K562 (cell line): ENCODE measurements around the gene CEP70. TPM values are rescaled to one million over a fixed set of nuclear protein-coding genes. Genes with fewer than 3 reads are reported as not detected.

Source experiments
- ATF2 ChIP-seq: sonication (generic); formaldehyde crosslinking; IDR thresholded peaks from 2 replicates; pipeline ENCODE4 v1.8.1; 2022; ENCODE audit warnings: missing genetic modification reagents
- BMI1 ChIP-seq: fragments of 150-350 bp; IDR thresholded peaks from 2 replicates; pipeline ENCODE4 v1.6.1; 2014; ENCODE audit warnings: low read length
- CBX3 ChIP-seq, 2 experiments: IDR thresholded peaks; 1 replicate in 1 of 2; 2 replicates in 1 of 2; pipeline ENCODE4 v1.6.1; 2012; ENCODE audit warnings: inconsistent platforms in 2 of 2, low read length in 2 of 2, borderline replicate concordance in 1 of 2, control low read depth in 1 of 2
- CREBBP ChIP-seq: IDR thresholded peaks from one replicate; pipeline ENCODE4 v1.6.1; 2012; ENCODE audit warnings: low read depth, mild to moderate bottlenecking, control low read depth, inconsistent platforms, low read length
- DACH1 ChIP-seq: fragments of 450-650 bp; IDR thresholded peaks from 2 replicates; pipeline ENCODE4 v1.6.1; 2018; ENCODE audit not compliant: partially characterized antibody
- DNMT1 ChIP-seq: fragments of 450-650 bp; IDR thresholded peaks from 2 replicates; pipeline ENCODE4 v1.6.1; 2016; ENCODE audit warnings: antibody characterized with exemption, mild to moderate bottlenecking
- ELF2 ChIP-seq: fragments of 250-450 bp; sonication (Bioruptor Pico); IDR thresholded peaks from 2 replicates; pipeline ENCODE4 v1.5.0; 2021; ENCODE audit warnings: mild to moderate bottlenecking
- ELF4 ChIP-seq: fragments of 450-650 bp; formaldehyde crosslinking; IDR thresholded peaks from 2 replicates; pipeline ENCODE4 v1.4.0; 2022; ENCODE audit warnings: missing genetic modification characterization
- FOS ChIP-seq: IDR thresholded peaks from 3 replicates; pipeline ENCODE4 v1.6.1; 2011; ENCODE audit not compliant: insufficient read length; ENCODE audit errors: extremely low read depth
- NCOA6 ChIP-seq: fragments of 450-650 bp; IDR thresholded peaks from 2 replicates; pipeline ENCODE4 v1.6.1; 2017; ENCODE audit warnings: mild to moderate bottlenecking
- PYGO2 ChIP-seq: fragments of 450-650 bp; IDR thresholded peaks from 2 replicates; pipeline ENCODE4 v1.6.1; 2016; ENCODE audit warnings: mild to moderate bottlenecking, missing genetic modification characterization, moderate library complexity, missing compliant biosample characterization
- RBM15 ChIP-seq: fragments of 200-400 bp; formaldehyde crosslinking; IDR thresholded peaks from 2 replicates; pipeline ENCODE4 v1.6.1; 2018; ENCODE audit warnings: mild to moderate bottlenecking, low read length, moderate library complexity; ENCODE audit not compliant: insufficient read depth
- REST ChIP-seq, 2 experiments: fragments of 450-650 bp; formaldehyde crosslinking in 1 of 2; IDR thresholded peaks; 2 replicates each; pipeline versions ENCODE4 v1.4.0 to v1.6.1; 2014 to 2020; ENCODE audit warnings: mild to moderate bottlenecking in 2 of 2, borderline replicate concordance in 1 of 2, low read depth in 1 of 2
- TEAD1 ChIP-seq, 2 experiments: fragments of 450-650 bp in 1 of 2; sonication (generic) in 1 of 2; formaldehyde crosslinking; IDR thresholded peaks; 2 replicates each; pipeline versions ENCODE4 v1.4.0 to v1.8.0; 2020 to 2022; ENCODE audit warnings: mild to moderate bottlenecking in 2 of 2, missing genetic modification reagents in 1 of 2
- ZBTB9 ChIP-seq: fragments of 450-650 bp; formaldehyde crosslinking; IDR thresholded peaks from 2 replicates; pipeline ENCODE4 v1.4.0; 2020; ENCODE audit warnings: mild to moderate bottlenecking, moderate library complexity
- ZC3H4 ChIP-seq: sonication (generic); formaldehyde crosslinking; IDR thresholded peaks from 2 replicates; pipeline ENCODE4 v1.9.0; 2021; ENCODE audit warnings: missing genetic modification reagents, borderline replicate concordance
- ZNF217 ChIP-seq: sonication (generic); formaldehyde crosslinking; IDR thresholded peaks from 2 replicates; pipeline ENCODE4 v1.8.0; 2022; ENCODE audit warnings: mild to moderate bottlenecking, missing genetic modification reagents
- ZNF263 ChIP-seq: sonication (generic); formaldehyde crosslinking; IDR thresholded peaks from 2 replicates; pipeline ENCODE4 v1.8.0; 2022; ENCODE audit warnings: mild to moderate bottlenecking, missing genetic modification reagents, borderline replicate concordance
- polyA plus RNA-seq, 8 experiments: library from polyadenylated mRNA; depleted of rRNA in 4 of 8; stranded (reverse) in 5 of 8; unstranded in 3 of 8; fragments of >200 nt; fragmentation: Nextera tagmentation in 2 of 8; fragmentation: Illumina TruSeq in 1 of 8; extraction: Ambion mirVana in 2 of 8; extraction: Trizol in 1 of 8; gene quantifications; 2 replicates each; pipeline versions ENCODE4 v1.2.1 to v1.2.3, GENCODE V29; 2011 to 2014; ENCODE audit warnings: inconsistent platforms in 1 of 8, missing spikeins in 1 of 8
- total RNA-seq, 7 experiments: library from RNA; depleted of rRNA in 6 of 7; stranded (reverse); fragments of >200 nt in 6 of 7; fragmentation: Illumina TruSeq in 2 of 7; extraction: Trizol in 2 of 7; gene quantifications; 2 replicates each; pipeline versions ENCODE4 v1.2.1 to v1.2.3, GENCODE V29; 2011 to 2021; ENCODE audit warnings: low replicate concordance in 1 of 7

Gene CEP70
- total and polyA plus RNA-seq, 9 of the 15 experiments (the other 6 are each of a cell fraction or from before 2014, with no cell fraction given): 16.1 to 31.5 (median 23.4) TPM

GRCh38 chr3:138642226-138642926, 48.3 kb upstream of the CEP70 start (continued):
- TF ChIP-seq PYGO2 (no peak), ZC3H4 (no peak), REST (IDR thresholded peaks at IDR 0.05; ENCODE audit: borderline replicate concordance) (0 out of 2 replicates have a peak, but pooled peaks have one; percentile 9), REST (CRISPR knock-in tag; IDR thresholded peaks at IDR 0.05; ENCODE audit: low read depth) (no peak), NCOA6 (no peak), FOS (no peak), ZNF263 (CRISPR knock-in tag) (no peak), CBX3 (IDR thresholded peaks at IDR 0.05; ENCODE audit: borderline replicate concordance in 1 of 2, low read length in 2 of 2) (peak in 1 of 2 experiments; percentile 67; a peak in 1 of 3 replicates), DACH1 (no peak), ATF2 (CRISPR knock-in tag) (no peak), ZNF217 (CRISPR knock-in tag) (no peak), DNMT1 (no peak), TEAD1 (CRISPR knock-in tag; IDR thresholded peaks at IDR 0.05) (no peak), CREBBP (no peak), ELF4 (CRISPR knock-in tag) (no peak), BMI1 (no peak), RBM15 (no peak), ELF2 (CRISPR knock-in tag) (no peak), ZBTB9 (CRISPR knock-in tag) (no peak)
